T-helper 2 cell treated with Interferon-gamma antibody and Interleukin-4, amounts not matched to agents 100 ng/mL and 5 ng/mL, for 36 hours (primary cell): ENCODE measurements around the gene SPEF1. TPM values are rescaled to one million over a fixed set of nuclear protein-coding genes. Genes with fewer than 3 reads are reported as not detected.
"Not testable (repeated sequence)": the region's sequence is repeated elsewhere in the genome, so short reads cannot be mapped to it uniquely, and the experiment has no call there.

Source experiments
- intact Hi-C: fragments of 100-400 bp; cut with micrococcal nuclease; formaldehyde crosslinking; loops from one replicate; pipeline ENCODE4 v1.15.1; 2023
- total RNA-seq: library from RNA; stranded (reverse); gene quantifications from 2 replicates; pipeline ENCODE4 v1.2.3, GENCODE V29; 2022

SPEF1 gene
- total RNA-seq, 1 donor from 2014 or later, result 0.32 TPM

- intact Hi-C loops, result loop anchor here (10.0 kb wide), 1 partner anchor 221 kb away; the partner anchor contains the start of gene RNF24
Measured at GRCh38 chr20:3794168-3794567, 12.9 kb upstream of the SPEF1 start.

GRCh38 chr20:3789201-3789600 lies 8.0 kb upstream of the SPEF1 start:
- intact Hi-C loops, result not testable (repeated sequence)

GRCh38 chr20:3788685-3789155 lies 7.5 kb upstream of the SPEF1 start:
- intact Hi-C loops, result no loop called here

GRCh38 chr20:3787324-3788014 lies 6.2 kb upstream of the SPEF1 start:
- intact Hi-C loops, result loop anchor here (2.0 kb wide), 3 partner anchors 21 to 297 kb away; partner anchors contain the start of gene ADISSP

GRCh38 chr20:3786665-3787323 lies 5.5 kb upstream of the SPEF1 start, which contains the start of gene CENPB:
TSS of gene CENPB (minus strand) at chr20:3786740. CDS start at chr20:3786483, 257 bp downstream.
- intact Hi-C loops, result loop anchor here (1.0 to 2.0 kb wide), 4 partner anchors 20 to 298 kb away; partner anchors contain the start of genes ADISSP and AP5S1

- intact Hi-C loops, result loop anchor here (1.0 to 2.0 kb wide), 4 partner anchors 19 to 299 kb away; partner anchors contain the start of genes ADISSP and AP5S1
Measured at GRCh38 chr20:3786126-3786484, 4.9 kb upstream of the SPEF1 start.

GRCh38 chr20:3785240-3786125 lies 4.2 kb upstream of the SPEF1 start:
- intact Hi-C loops, result loop anchor here (1.0 to 2.0 kb wide), 4 partner anchors 19 to 299 kb away; partner anchors contain the start of genes ADISSP and AP5S1

GRCh38 chr20:3784863-3785239 lies 3.6 kb upstream of the SPEF1 start:
- intact Hi-C loops, result no loop called here

- intact Hi-C loops, result no loop called here
Measured at GRCh38 chr20:3784216-3784853, 3.1 kb upstream of the SPEF1 start.

GRCh38 chr20:3783511-3784195 lies 2.4 kb upstream of the SPEF1 start:
- intact Hi-C loops, result no loop called here

- intact Hi-C loops, result no loop called here
Measured at GRCh38 chr20:3783068-3783489, 1.8 kb upstream of the SPEF1 start.

GRCh38 chr20:3782597-3782996 lies 1.3 kb upstream of the SPEF1 start:
- intact Hi-C loops, result no loop called here

GRCh38 chr20:3778976-3779375 lies 2.3 kb downstream of the SPEF1 start:
- intact Hi-C loops, result no loop called here

GRCh38 chr20:3777716-3778629 lies 3.3 kb downstream of the SPEF1 start:
- intact Hi-C loops, result no loop called here

GRCh38 chr20:3777381-3777715 lies 3.9 kb downstream of the SPEF1 start:
- intact Hi-C loops, result no loop called here

GRCh38 chr20:3775457-3776108 lies 5.7 kb downstream of the SPEF1 start:
- intact Hi-C loops, result no loop called here

GRCh38 chr20:3771552-3772058 lies 9.6 kb downstream of the SPEF1 start:
- intact Hi-C loops, result no loop called here

- intact Hi-C loops, result loop anchor here (1.0 to 5.0 kb wide), 7 partner anchors 15 to 721 kb away; partner anchors contain the start of genes DDRGK1, DNAAF9, MAVS and MRPS26
Measured at GRCh38 chr20:3768342-3769130, 12.7 kb downstream of the SPEF1 start.
